GM10847 (cell line): ENCODE measurements around the gene RETREG1.

Experiments used
- POLR2A ChIP-seq: IDR thresholded peaks from 2 replicates; pipeline ENCODE4 v1.6.1; 2011; ENCODE audit not compliant: insufficient read length; ENCODE audit errors: extremely low read depth

The RETREG1 gene

DNA sequence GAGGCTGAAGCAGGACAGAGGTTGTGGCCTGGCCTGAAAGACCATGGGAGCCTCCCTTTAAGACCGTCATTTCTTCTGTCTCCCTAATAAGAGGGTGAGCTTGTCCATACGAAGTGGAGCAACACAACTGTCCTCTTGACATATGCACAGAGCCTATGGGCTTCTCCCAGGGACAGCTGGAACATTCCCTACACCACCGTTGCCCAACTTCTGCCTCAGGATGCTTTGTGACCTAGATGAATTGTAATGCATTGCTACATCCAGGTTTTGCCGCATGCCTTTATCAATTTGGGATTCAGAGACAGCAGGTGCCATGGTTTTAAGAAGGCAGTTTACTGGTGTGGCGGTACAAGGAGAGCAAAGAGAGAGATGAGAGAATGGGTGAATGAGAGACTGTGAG is 116.8 kb downstream of the RETREG1 start:
- no peak for TF ChIP-seq POLR2A

GRCh38 chr5:16497546-16497945 is 119.3 kb downstream of the RETREG1 start:
- no peak for TF ChIP-seq POLR2A

DNA sequence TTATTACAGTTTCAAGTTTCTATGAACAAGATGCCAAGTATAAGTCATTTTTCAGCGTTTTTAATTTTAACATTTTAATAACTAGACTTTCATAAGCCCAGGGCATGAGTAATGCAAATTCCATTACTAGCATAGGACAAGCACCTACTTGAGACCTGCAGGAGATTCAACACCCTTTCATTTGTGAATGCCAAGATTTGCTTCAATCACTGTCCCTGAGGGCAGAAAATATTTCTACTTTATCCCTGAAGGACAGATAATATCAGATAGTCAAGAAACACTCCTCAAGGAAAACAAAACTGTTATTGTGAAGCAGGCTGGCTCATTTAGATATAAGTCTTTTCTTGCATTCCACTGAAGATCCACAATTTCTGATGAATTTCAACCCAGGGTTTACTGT is 123.5 kb downstream of the RETREG1 start:
- no peak for TF ChIP-seq POLR2A

- TF ChIP-seq POLR2A: no peak
Measured at GRCh38 chr5:16492398-16493140, 124.2 kb downstream of the RETREG1 start.

- TF ChIP-seq POLR2A: no peak
Measured at GRCh38 chr5:16490911-16491310, 125.9 kb downstream of the RETREG1 start.

DNA sequence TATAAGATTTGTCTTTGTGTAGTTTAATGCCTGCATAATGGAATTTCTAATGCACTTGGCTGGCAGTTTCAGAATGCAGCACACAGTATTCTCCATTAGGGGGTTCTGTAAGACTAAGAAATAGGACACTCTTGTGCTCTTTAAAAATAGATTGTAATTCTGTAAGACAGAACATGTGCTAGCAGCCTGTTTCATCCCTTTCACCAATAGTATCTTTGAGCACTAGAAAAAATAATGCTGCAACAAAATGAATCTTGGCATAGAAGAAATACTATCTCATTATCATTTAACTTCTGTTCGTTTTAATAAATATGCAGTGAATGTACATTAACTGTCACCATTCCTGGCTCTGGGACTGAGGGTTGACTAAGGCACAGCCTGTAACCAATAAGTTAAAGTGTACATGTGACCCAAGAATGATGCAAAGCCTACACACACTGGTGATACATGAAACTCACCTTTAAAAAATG is 127.4 kb downstream of the RETREG1 start:
- no peak for TF ChIP-seq POLR2A

- no peak for TF ChIP-seq POLR2A
Measured at GRCh38 chr5:16487456-16487855, 129.3 kb downstream of the RETREG1 start.

GRCh38 chr5:16486711-16487111 is 130.1 kb downstream of the RETREG1 start:
- TF ChIP-seq POLR2A: no peak

DNA sequence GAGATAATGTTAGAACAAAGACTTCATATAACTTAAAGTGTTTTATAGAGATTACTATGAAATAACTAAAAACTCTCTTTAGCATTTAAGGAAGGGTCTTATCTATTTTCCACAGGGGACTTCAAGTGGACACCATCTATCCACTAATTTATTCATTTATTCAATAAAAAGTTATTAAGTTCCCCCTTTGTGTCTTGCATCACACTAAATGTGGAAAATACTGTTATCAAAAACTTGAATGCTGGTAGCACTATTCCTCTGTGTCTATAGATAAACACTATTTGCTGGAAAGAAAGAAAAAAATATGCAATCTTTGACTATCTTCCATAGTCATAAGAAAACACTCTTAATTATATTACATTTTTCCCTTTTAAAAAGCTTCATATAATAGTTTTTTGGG is 131.1 kb downstream of the RETREG1 start:
- TF ChIP-seq POLR2A: no peak

GRCh38 chr5:16484081-16484480 is 132.7 kb downstream of the RETREG1 start:
- TF ChIP-seq POLR2A: no peak

- TF ChIP-seq POLR2A: no peak
Measured at GRCh38 chr5:16483361-16483760, 133.4 kb downstream of the RETREG1 start.

- no peak for TF ChIP-seq POLR2A
Measured at GRCh38 chr5:16482891-16483290, 133.9 kb downstream of the RETREG1 start.

DNA sequence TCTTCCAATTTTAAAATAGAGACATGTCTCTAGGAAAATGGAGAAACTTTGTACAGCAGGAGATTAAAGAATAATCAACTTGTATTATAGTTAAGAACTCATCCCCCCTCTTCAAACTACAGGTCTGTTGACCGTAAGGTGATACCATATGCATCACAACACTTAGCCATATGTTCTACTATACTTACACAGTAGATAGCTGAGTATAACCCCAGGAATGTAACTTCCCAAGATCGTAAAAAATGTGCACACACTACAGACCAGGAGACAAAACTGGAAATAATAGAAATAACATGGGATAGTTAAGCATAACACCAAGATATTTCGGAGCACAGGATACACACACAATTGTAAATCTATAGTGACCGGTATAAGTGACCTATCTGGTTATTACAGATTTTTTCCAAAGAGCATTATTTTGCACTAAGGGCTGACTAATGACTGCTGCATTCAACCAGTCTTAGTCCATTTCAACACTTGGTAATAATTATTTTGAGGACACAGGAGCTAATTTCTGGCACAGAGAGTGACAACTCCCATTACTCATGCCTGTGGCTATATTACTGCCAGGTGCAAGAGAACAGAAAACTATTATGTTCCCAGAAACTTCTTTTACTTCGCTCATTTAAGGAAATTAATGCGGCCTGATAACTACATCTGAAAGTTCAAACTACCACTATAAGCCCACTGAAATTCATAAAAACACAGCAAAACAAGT is 135.8 kb downstream of the RETREG1 start:
- TF ChIP-seq POLR2A: no peak

DNA sequence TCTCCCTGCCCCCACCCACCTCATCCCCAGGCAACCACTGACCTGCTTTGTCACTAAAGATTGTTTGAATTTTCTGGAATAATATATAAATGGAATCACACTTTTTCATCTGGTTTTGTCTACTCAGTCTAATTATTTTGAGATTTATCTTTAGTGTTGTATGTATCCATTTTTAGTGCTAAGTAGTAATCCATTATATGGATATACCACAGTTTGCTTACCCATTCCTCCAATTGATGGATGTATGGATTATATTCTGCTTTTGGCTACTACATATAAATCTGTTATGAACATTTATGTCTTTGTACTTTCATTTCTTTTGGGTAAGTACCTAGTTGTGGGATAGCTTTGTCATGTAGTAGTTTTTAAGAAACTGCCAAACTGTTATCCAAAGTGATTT is 136.7 kb downstream of the RETREG1 start:
- TF ChIP-seq POLR2A: no peak

GRCh38 chr5:16477541-16477940 is 139.3 kb downstream of the RETREG1 start:
- no peak for TF ChIP-seq POLR2A

- no peak for TF ChIP-seq POLR2A
Measured at GRCh38 chr5:16471387-16471786, 145.4 kb downstream of the RETREG1 start.
